ENCODE measurements around the gene SRL. TPM values are rescaled to one million over a fixed set of nuclear protein-coding genes. Genes with fewer than 3 reads are reported as not detected.

Gene SRL
- total and polyA plus RNA-seq, 2 donors (not counting 1 experiment from before 2014, with no cell fraction given) = not detected

DNA sequence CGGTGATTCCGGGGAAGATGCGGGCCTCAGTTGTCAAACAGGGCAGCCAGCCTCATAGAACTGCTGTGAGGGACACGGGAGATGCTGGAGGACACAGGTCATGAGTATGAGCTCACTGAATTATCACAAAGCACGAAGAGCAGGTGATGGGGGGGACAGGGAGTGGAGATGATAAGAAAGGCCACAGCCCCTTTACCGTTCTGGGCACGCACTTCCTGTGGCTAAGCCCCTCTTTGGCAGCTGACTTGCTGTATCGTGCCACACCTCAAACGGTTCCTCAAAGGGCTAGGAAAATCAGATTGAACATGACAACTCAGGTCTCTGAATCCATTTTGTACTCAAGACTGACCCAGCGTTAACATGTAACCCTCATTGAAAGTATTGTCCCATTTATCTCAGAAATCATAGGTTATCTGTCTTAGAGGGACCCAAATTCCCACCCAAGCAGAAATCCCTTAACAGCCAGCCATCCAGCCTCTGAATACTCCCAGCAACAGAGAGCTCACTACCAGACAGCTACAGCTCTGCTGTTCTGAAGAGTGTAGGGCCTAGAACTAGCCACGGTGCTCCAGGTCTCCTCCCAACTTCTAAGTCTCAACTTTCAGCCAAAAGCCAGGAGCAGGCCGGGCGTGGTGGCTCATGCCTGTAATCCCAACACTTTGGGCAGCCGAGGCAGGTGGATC is 5.0 kb upstream of the SRL start:
- Histone ChIP-seq H3K27ac (ENCODE audit: low read length in 2 of 2) (no peak overlapping the region), H4K20me1 (ENCODE audit: control insufficient read depth, insufficient read depth, low read length, poor library complexity, severe bottlenecking) (no peaks in the 10 kb centered on the region), H3K4me2 (replicated peaks; ENCODE audit: low read depth, low read length, poor library complexity, severe bottlenecking) (no peak overlapping the region), H3K36me3 (replicated peaks in 1 of 2; ENCODE audit: control extremely low read depth in 1 of 2, control insufficient read depth in 1 of 2, extremely low read depth in 1 of 2, insufficient read depth in 2 of 2, low read length in 1 of 2) (no peaks in the 10 kb centered on the region), H3K9ac (ENCODE audit: low read length) (no peak overlapping the region), H3K4me1 (ENCODE audit: control insufficient read depth in 2 of 2, insufficient read depth in 2 of 2, low read length in 2 of 2) (no peaks in the 10 kb centered on the region), H2AFZ (ENCODE audit: insufficient read depth, low read depth, low read length, poor library complexity, severe bottlenecking) (no peak overlapping the region), H3K9me3 (ENCODE audit: control extremely low read depth in 1 of 3, control insufficient read depth in 2 of 3, insufficient read depth in 1 of 3, low read length in 2 of 3) (no peaks in the 10 kb centered on the region), H3K4me3 (ENCODE audit: control extremely low read depth in 1 of 5, extremely low read depth in 1 of 5, insufficient read depth in 1 of 5, low read depth in 2 of 5, low read length in 4 of 5) (no peak overlapping the region), H3K79me2 (ENCODE audit: control insufficient read depth, insufficient read depth, low read length) (no peaks in the 10 kb centered on the region), H3K27me3 (replicated peaks in 1 of 4; ENCODE audit: control extremely low read depth in 1 of 4, control insufficient read depth in 3 of 4, insufficient read depth in 4 of 4, low read length in 3 of 4) (no peaks in the 10 kb centered on the region)
- ChIA-PET POLR2A (interaction anchor here (0.7 kb wide), 1 partner anchor 26 kb away, joined by 3 read pairs; the partner anchor contains the start of gene TFAP4), CTCF (no interaction called here)
- H3K4me1 Mint-ChIP-seq = no peaks in the 10 kb centered on the region
- H3K4me3 Mint-ChIP-seq = no peak overlapping the region
- no peak overlapping the region for H3K27ac Mint-ChIP-seq
- 82% methylated on average over 14 of the region's 14 CpGs for WGBS (ENCODE audit: insufficient coverage)
- H3K9me3 Mint-ChIP-seq (ENCODE audit: insufficient read depth) = no peaks in the 10 kb centered on the region
- intact Hi-C loops (cut with micrococcal nuclease) = no loop called here
- TF ChIP-seq, protein P1, sequence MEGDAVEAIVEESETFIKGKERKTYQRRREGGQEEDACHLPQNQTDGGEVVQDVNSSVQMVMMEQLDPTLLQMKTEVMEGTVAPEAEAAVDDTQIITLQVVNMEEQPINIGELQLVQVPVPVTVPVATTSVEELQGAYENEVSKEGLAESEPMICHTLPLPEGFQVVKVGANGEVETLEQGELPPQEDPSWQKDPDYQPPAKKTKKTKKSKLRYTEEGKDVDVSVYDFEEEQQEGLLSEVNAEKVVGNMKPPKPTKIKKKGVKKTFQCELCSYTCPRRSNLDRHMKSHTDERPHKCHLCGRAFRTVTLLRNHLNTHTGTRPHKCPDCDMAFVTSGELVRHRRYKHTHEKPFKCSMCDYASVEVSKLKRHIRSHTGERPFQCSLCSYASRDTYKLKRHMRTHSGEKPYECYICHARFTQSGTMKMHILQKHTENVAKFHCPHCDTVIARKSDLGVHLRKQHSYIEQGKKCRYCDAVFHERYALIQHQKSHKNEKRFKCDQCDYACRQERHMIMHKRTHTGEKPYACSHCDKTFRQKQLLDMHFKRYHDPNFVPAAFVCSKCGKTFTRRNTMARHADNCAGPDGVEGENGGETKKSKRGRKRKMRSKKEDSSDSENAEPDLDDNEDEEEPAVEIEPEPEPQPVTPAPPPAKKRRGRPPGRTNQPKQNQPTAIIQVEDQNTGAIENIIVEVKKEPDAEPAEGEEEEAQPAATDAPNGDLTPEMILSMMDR (IDR thresholded peaks at IDR 0.05) = no peak
- TF ChIP-seq EZH2 (IDR thresholded peaks at IDR 0.05; ENCODE audit: borderline replicate concordance, insufficient read depth, low read depth, low read length, poor library complexity, severe bottlenecking) = no peak
- H3K27me3 Mint-ChIP-seq = no peaks in the 10 kb centered on the region
- DNase-seq = no peak
- ATAC-seq (ENCODE audit: low read depth) = no peak

DNA sequence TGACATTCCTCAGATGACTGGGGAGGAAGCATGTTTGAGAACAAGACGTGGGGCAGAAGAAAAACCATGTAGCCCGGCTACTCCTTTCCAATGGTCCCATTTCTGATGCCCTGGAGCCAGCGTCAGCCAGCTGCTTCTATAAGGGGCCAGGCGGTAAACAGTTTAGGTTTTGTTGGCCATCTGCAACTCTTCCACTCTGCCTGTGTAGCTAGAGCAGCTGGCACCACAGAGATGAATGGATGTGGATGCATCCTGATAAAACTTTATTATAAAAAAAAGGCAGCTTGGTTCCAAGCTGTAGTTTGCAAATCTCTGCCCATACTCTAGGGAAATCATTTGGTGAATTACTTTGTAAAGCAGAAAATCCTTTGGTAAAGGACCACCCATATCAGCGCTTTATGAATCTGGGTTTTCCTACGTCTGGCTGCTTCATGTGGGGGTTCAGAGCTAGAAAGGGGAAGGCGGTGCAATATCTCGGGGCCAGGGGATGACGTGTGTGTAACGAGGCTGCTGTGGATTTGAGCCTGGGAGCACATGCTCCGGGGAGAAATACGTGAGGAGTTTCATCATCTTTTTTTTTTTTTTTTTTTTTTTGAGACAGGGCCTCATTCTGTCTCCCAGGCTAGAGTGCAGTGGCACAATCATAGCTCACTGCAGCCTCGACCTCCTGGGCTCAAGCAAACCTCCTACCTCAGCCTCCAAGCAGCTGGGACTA is 3.4 kb upstream of the SRL start:
- Mint-ChIP-seq H3K9me3 (ENCODE audit: insufficient read depth) (no peaks in the 10 kb centered on the region), H3K4me1 (no peaks in the 10 kb centered on the region), H3K27ac (no peak overlapping the region), H3K4me3 (no peak overlapping the region), H3K27me3 (peaks cover 4% of the 10 kb centered on the region)
- Histone ChIP-seq H3K79me2 (ENCODE audit: control insufficient read depth, insufficient read depth, low read length) (no peaks in the 10 kb centered on the region), H3K36me3 (replicated peaks in 1 of 2; ENCODE audit: control extremely low read depth in 1 of 2, control insufficient read depth in 1 of 2, extremely low read depth in 1 of 2, insufficient read depth in 2 of 2, low read length in 1 of 2) (no peaks in the 10 kb centered on the region), H3K27ac (ENCODE audit: low read length in 2 of 2) (no peak overlapping the region), H3K27me3 (replicated peaks in 1 of 4; ENCODE audit: control extremely low read depth in 1 of 4, control insufficient read depth in 3 of 4, insufficient read depth in 4 of 4, low read length in 3 of 4) (peaks cover 0 to 2% (median 0%) of the 10 kb centered on the region in 4 experiments), H3K4me2 (replicated peaks; ENCODE audit: low read depth, low read length, poor library complexity, severe bottlenecking) (no peak overlapping the region), H3K4me3 (ENCODE audit: control extremely low read depth in 1 of 5, extremely low read depth in 1 of 5, insufficient read depth in 1 of 5, low read depth in 2 of 5, low read length in 4 of 5) (no peak overlapping the region), H2AFZ (ENCODE audit: insufficient read depth, low read depth, low read length, poor library complexity, severe bottlenecking) (no peak overlapping the region), H3K4me1 (ENCODE audit: control insufficient read depth in 2 of 2, insufficient read depth in 2 of 2, low read length in 2 of 2) (no peaks in the 10 kb centered on the region), H3K9ac (ENCODE audit: low read length) (no peak overlapping the region), H4K20me1 (ENCODE audit: control insufficient read depth, insufficient read depth, low read length, poor library complexity, severe bottlenecking) (no peaks in the 10 kb centered on the region), H3K9me3 (ENCODE audit: control extremely low read depth in 1 of 3, control insufficient read depth in 2 of 3, insufficient read depth in 1 of 3, low read length in 2 of 3) (no peaks in the 10 kb centered on the region)
- POLR2A ChIA-PET = interaction anchor here (0.7 kb wide), 1 partner anchor 378 kb away, joined by 4 read pairs; no protein-coding TSS in a partner anchor
- DNase-seq = no peak
- CTCF ChIA-PET = interaction anchor here (2.0 kb wide), 1 partner anchor 9 kb away, joined by 5 read pairs; no protein-coding TSS in a partner anchor
- WGBS (ENCODE audit: insufficient coverage) = 92% methylated on average over 6 of the region's 13 CpGs
- intact Hi-C loops (cut with micrococcal nuclease) = no loop called here
- ATAC-seq (ENCODE audit: low read depth) = no peak
- no peak for TF ChIP-seq EZH2 (IDR thresholded peaks at IDR 0.05; ENCODE audit: borderline replicate concordance, insufficient read depth, low read depth, low read length, poor library complexity, severe bottlenecking)
- TF ChIP-seq, protein P1 (IDR thresholded peaks at IDR 0.05) = no peak
